Mesenchymal stem cell (in vitro differentiated cells and primary cell): Measurements from ENCODE around the gene DOK5.
A peak's percentile ranks its signal among the peaks of the same experiment; 100 is the strongest.

ENCODE experiments used
- DNase-seq: peaks from one replicate; pipeline ENCODE4 v3.0.0-alpha.2; 2013
- H2AFZ ChIP-seq: one replicate; pipeline ENCODE4 v1.6.1; 2013; ENCODE audit warnings: low read depth, mild to moderate bottlenecking, control low read depth, inconsistent platforms, low read length, moderate library complexity
- H2AK5ac ChIP-seq: 2 replicates; pipeline ENCODE4 v1.6.1; 2013; ENCODE audit warnings: low read length, moderate library complexity, mild to moderate bottlenecking, inconsistent platforms; ENCODE audit not compliant: severe bottlenecking
- H2BK120ac ChIP-seq: one replicate; pipeline ENCODE4 v1.6.1; 2013; ENCODE audit warnings: low read depth, mild to moderate bottlenecking, inconsistent platforms, low read length, moderate library complexity
- H2BK12ac ChIP-seq, 2 experiments: one replicate each; pipeline ENCODE4 v1.6.1; 2013; ENCODE audit warnings: inconsistent platforms in 2 of 2, low read length in 2 of 2, mild to moderate bottlenecking in 2 of 2, moderate library complexity in 2 of 2, control low read depth in 1 of 2
- H2BK15ac ChIP-seq: one replicate; pipeline ENCODE4 v1.6.1; 2013; ENCODE audit warnings: mild to moderate bottlenecking, low read depth, inconsistent platforms; ENCODE audit not compliant: poor library complexity, severe bottlenecking
- H2BK5ac ChIP-seq: 2 replicates; pipeline ENCODE4 v1.6.1; 2013; ENCODE audit warnings: low read depth, mild to moderate bottlenecking, low read length, control low read depth, inconsistent platforms; ENCODE audit not compliant: poor library complexity, severe bottlenecking
- H3K14ac ChIP-seq, 2 experiments: one replicate each; pipeline ENCODE4 v1.6.1; 2013; ENCODE audit warnings: inconsistent platforms in 2 of 2, low read length in 2 of 2, control low read depth in 1 of 2, mild to moderate bottlenecking in 1 of 2, moderate library complexity in 1 of 2
- H3K18ac ChIP-seq, 2 experiments: one replicate each; pipeline ENCODE4 v1.6.1; 2013; ENCODE audit warnings: inconsistent platforms in 2 of 2, low read length in 2 of 2, control low read depth in 1 of 2, low read depth in 1 of 2, mild to moderate bottlenecking in 1 of 2
- H3K23ac ChIP-seq, 2 experiments: one replicate each; pipeline ENCODE4 v1.6.1; 2013; ENCODE audit warnings: inconsistent platforms in 2 of 2, low read length in 2 of 2, mild to moderate bottlenecking in 2 of 2, moderate library complexity in 2 of 2, control low read depth in 1 of 2
- H3K27ac ChIP-seq: 2 replicates; pipeline ENCODE4 v1.5.1; 2013; ENCODE audit warnings: mild to moderate bottlenecking, moderate library complexity, low read length, control low read depth, inconsistent platforms; ENCODE audit not compliant: poor library complexity, severe bottlenecking
- H3K27me3 ChIP-seq, 2 experiments: 2 replicates each; pipeline versions ENCODE4 v1.6.1 to v1.7.0; 2013; ENCODE audit warnings: low read length in 2 of 2, mild to moderate bottlenecking in 2 of 2, moderate library complexity in 2 of 2, control low read depth in 1 of 2, inconsistent platforms in 1 of 2; ENCODE audit not compliant: control insufficient read depth in 1 of 2, insufficient read depth in 1 of 2
- H3K36me3 ChIP-seq, 2 experiments: 2 replicates each; pipeline versions ENCODE4 v1.6.1 to v1.7.0; 2013; ENCODE audit warnings: low read length in 2 of 2, control low read depth in 1 of 2, inconsistent platforms in 1 of 2, low read depth in 1 of 2, mild to moderate bottlenecking in 1 of 2; ENCODE audit not compliant: insufficient read depth in 2 of 2, control insufficient read depth in 1 of 2
- H3K4ac ChIP-seq, 2 experiments: one replicate each; pipeline ENCODE4 v1.6.1; 2013; ENCODE audit warnings: inconsistent platforms in 2 of 2, low read length in 2 of 2, mild to moderate bottlenecking in 2 of 2, moderate library complexity in 2 of 2, control low read depth in 1 of 2, low read depth in 1 of 2
- H3K4me1 ChIP-seq: 2 replicates; pipeline ENCODE4 v1.6.1; 2013; ENCODE audit warnings: low read depth, low read length, control low read depth; ENCODE audit not compliant: control insufficient read depth, insufficient read depth
- H3K4me2 ChIP-seq: 2 replicates; pipeline ENCODE4 v1.6.1; 2013; ENCODE audit warnings: low read length, mild to moderate bottlenecking, inconsistent platforms; ENCODE audit not compliant: poor library complexity, severe bottlenecking
- H3K4me3 ChIP-seq, 2 experiments: 2 replicates each; pipeline versions ENCODE4 v1.5.1 to v1.7.0; 2013; ENCODE audit warnings: low read length in 2 of 2, mild to moderate bottlenecking in 2 of 2, control low read depth in 1 of 2, low read depth in 1 of 2; ENCODE audit not compliant: insufficient read depth in 1 of 2
- H3K79me1 ChIP-seq: replicated peaks from 2 replicates; pipeline ENCODE4 v1.6.1; 2013; ENCODE audit warnings: mild to moderate bottlenecking, control low read depth, low read length, inconsistent platforms; ENCODE audit not compliant: poor library complexity, severe bottlenecking
- H3K9ac ChIP-seq: 2 replicates; pipeline ENCODE4 v1.7.0; 2013; ENCODE audit warnings: mild to moderate bottlenecking, low read length, moderate library complexity
- H3K9me3 ChIP-seq: 2 replicates; pipeline ENCODE4 v1.7.0; 2013; ENCODE audit warnings: mild to moderate bottlenecking, low read length; ENCODE audit not compliant: control insufficient read depth
- H4K8ac ChIP-seq: one replicate; pipeline ENCODE4 v1.6.1; 2013; ENCODE audit warnings: inconsistent platforms, mild to moderate bottlenecking, low read length, moderate library complexity
- H4K91ac ChIP-seq: one replicate; pipeline ENCODE4 v1.6.1; 2013; ENCODE audit warnings: mild to moderate bottlenecking, low read length, inconsistent platforms
- WGBS: methylation state at CpG from one replicate; pipeline ENCODE4 v1.1.7; 2013; ENCODE audit warnings: mixed read lengths; 5-methylcytosine and 5-hydroxymethylcytosine counted together

DOK5 gene

GRCh38 chr20:54680439-54680838, 205.0 kb downstream of the DOK5 start:
- Histone ChIP-seq H2BK120ac (no peak overlapping the region), H3K4me2 (no peak overlapping the region), H3K23ac (no peak overlapping the region), H4K91ac (no peak overlapping the region), H3K27ac (no peak overlapping the region), H3K9me3 (no peaks in the 10 kb centered on the region), H2BK12ac (no peak overlapping the region), H3K9ac (no peak overlapping the region), H3K4me1 (no peaks in the 10 kb centered on the region), H2AK5ac (no peak overlapping the region), H3K4me3 (no peak overlapping the region), H3K14ac (no peak overlapping the region), H3K27me3 (peaks cover 0 to 27% of the 10 kb centered on the region in 2 experiments), H4K8ac (no peak overlapping the region), H2AFZ (no peak overlapping the region), H2BK15ac (no peak overlapping the region), H3K4ac (no peak overlapping the region), H3K79me1 (no peaks in the 10 kb centered on the region), H2BK5ac (no peak overlapping the region), H3K18ac (no peak overlapping the region), H3K36me3 (no peaks in the 10 kb centered on the region)
- DNase-seq, result no peak
- 42% methylated on average over 5 of the region's 5 CpGs for WGBS

- H2BK5ac ChIP-seq, result no peak overlapping the region
- DNase-seq, result peak; percentile 11
- no peaks in the 10 kb centered on the region for H3K9me3 ChIP-seq
- no peak overlapping the region for H3K4me2 ChIP-seq
- no peak overlapping the region for H2BK12ac ChIP-seq
- H3K36me3 ChIP-seq, result no peaks in the 10 kb centered on the region
- WGBS, result 31% methylated on average over 11 of the region's 14 CpGs
- H3K27me3 ChIP-seq, result peaks cover 0 to 27% of the 10 kb centered on the region in 2 experiments
- no peaks in the 10 kb centered on the region for H3K4me1 ChIP-seq
- H2AFZ ChIP-seq, result no peak overlapping the region
- H2BK120ac ChIP-seq, result no peak overlapping the region
- H3K23ac ChIP-seq, result no peak overlapping the region
- H3K79me1 ChIP-seq, result no peaks in the 10 kb centered on the region
- H4K8ac ChIP-seq, result no peak overlapping the region
- no peak overlapping the region for H4K91ac ChIP-seq
- no peak overlapping the region for H3K4ac ChIP-seq
- no peak overlapping the region for H3K27ac ChIP-seq
- no peak overlapping the region for H3K18ac ChIP-seq
- no peak overlapping the region for H3K4me3 ChIP-seq
- H2AK5ac ChIP-seq, result no peak overlapping the region
- H2BK15ac ChIP-seq, result no peak overlapping the region
- H3K9ac ChIP-seq, result peak overlapping the region; percentile 2
- no peak overlapping the region for H3K14ac ChIP-seq
These were observed 205.7 kb downstream of the DOK5 start for GRCh38 chr20:54680872-54681619.

GRCh38 chr20:54681869-54682268, 206.5 kb downstream of the DOK5 start:
- H3K27me3 ChIP-seq, result peaks cover 0 to 27% of the 10 kb centered on the region in 2 experiments
- WGBS, result 68% methylated on average over 6 of the region's 6 CpGs
- H2AFZ ChIP-seq, result no peak overlapping the region
- no peak overlapping the region for H3K18ac ChIP-seq
- no peak overlapping the region for H3K4me2 ChIP-seq
- H4K8ac ChIP-seq, result no peak overlapping the region
- no peak overlapping the region for H2AK5ac ChIP-seq
- no peak overlapping the region for H3K9ac ChIP-seq
- no peak overlapping the region for H2BK120ac ChIP-seq
- no peak overlapping the region for H2BK15ac ChIP-seq
- no peak overlapping the region for H3K14ac ChIP-seq
- H3K4ac ChIP-seq, result no peak overlapping the region
- no peaks in the 10 kb centered on the region for H3K4me1 ChIP-seq
- DNase-seq, result no peak
- H3K79me1 ChIP-seq, result no peaks in the 10 kb centered on the region
- H3K4me3 ChIP-seq, result no peak overlapping the region
- H3K36me3 ChIP-seq, result no peaks in the 10 kb centered on the region
- no peak overlapping the region for H2BK5ac ChIP-seq
- H3K23ac ChIP-seq, result no peak overlapping the region
- H4K91ac ChIP-seq, result no peak overlapping the region
- H2BK12ac ChIP-seq, result no peak overlapping the region
- no peaks in the 10 kb centered on the region for H3K9me3 ChIP-seq
- H3K27ac ChIP-seq, result no peak overlapping the region

- no peak overlapping the region for H3K18ac ChIP-seq
- peaks cover 0 to 2% of the 10 kb centered on the region in 2 experiments for H3K27me3 ChIP-seq
- H3K27ac ChIP-seq, result no peak overlapping the region
- no peak overlapping the region for H3K4me2 ChIP-seq
- no peak overlapping the region for H2BK5ac ChIP-seq
- no peak overlapping the region for H4K91ac ChIP-seq
- no peak overlapping the region for H3K23ac ChIP-seq
- no peak overlapping the region for H2BK15ac ChIP-seq
- H3K9ac ChIP-seq, result no peak overlapping the region
- no peaks in the 10 kb centered on the region for H3K79me1 ChIP-seq
- no peak overlapping the region for H2AK5ac ChIP-seq
- H2AFZ ChIP-seq, result no peak overlapping the region
- H3K36me3 ChIP-seq, result no peaks in the 10 kb centered on the region
- H3K4me3 ChIP-seq, result no peak overlapping the region
- no CpG with 5 or more reads among the region's 1 CpG for WGBS
- no peaks in the 10 kb centered on the region for H3K9me3 ChIP-seq
- H2BK120ac ChIP-seq, result no peak overlapping the region
- H3K4ac ChIP-seq, result no peak overlapping the region
- H3K4me1 ChIP-seq, result no peaks in the 10 kb centered on the region
- H3K14ac ChIP-seq, result no peak overlapping the region
- DNase-seq, result no peak
- H4K8ac ChIP-seq, result no peak overlapping the region
- H2BK12ac ChIP-seq, result no peak overlapping the region
These were observed 213.1 kb downstream of the DOK5 start for GRCh38 chr20:54688476-54688875.
